HG03354 (cell line): ENCODE data around the gene CCT3.
A peak's percentile ranks its signal among the peaks of the same experiment; 100 is the strongest.
"Not testable (repeated sequence)": the region's sequence is repeated elsewhere in the genome, so short reads cannot be mapped to it uniquely, and the experiment has no call there.

ENCODE experiments used
- ATAC-seq: cut with Tn5 transposase; IDR thresholded peaks from one replicate; pipeline ENCODE4 v1.9.1; 2021; ENCODE audit warnings: mild to moderate bottlenecking; ENCODE audit not compliant: unreplicated experiment, poor library complexity, severe bottlenecking

The CCT3 gene

GRCh38 chr1:156369685-156370286 is 31.7 kb upstream of the CCT3 start:
- ATAC-seq, result not testable (repeated sequence)

DNA sequence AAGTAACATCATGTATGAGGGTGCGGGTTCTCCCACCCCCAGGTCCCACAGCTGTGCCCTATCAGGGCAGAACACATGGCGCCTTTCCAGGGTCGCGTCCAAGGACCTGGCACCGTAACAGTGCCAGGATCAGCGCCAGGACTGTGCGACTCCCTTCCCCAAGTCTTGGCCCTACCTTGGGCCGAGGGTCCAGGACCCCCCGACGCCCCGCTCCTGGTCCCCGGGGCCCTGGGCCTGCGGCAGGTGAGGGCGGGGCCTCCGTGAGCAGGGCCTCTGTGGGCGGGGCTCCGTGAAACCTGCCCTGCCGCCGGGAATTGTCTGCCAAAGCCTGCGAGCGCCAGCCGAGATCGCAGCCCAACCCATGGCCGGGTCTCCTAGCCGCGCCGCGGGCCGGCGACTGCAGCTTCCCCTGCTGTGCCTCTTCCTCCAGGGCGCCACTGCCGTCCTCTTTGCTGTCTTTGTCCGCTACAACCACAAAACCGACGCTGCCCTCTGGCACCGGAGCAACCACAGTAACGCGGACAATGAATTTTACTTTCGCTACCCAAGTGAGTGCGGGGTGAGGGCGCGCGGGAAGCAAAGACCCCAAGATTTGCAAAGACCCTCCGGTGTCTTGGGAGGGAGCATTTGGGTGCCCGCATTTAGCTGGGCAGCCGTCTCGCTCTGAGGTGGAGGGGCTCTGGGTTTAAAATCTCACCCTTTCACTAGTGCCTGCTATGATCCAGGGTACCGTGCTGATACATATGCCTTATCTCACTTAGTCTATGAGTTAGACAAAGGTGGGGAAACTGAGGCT is 31.0 kb upstream of the CCT3 start, which contains the start of gene RHBG:
RHBG (plus strand) TSS at position 323 of the 796 bp plus-strand sequence; CDS start at position 362, 39 bp downstream.
- no peak for ATAC-seq

DNA sequence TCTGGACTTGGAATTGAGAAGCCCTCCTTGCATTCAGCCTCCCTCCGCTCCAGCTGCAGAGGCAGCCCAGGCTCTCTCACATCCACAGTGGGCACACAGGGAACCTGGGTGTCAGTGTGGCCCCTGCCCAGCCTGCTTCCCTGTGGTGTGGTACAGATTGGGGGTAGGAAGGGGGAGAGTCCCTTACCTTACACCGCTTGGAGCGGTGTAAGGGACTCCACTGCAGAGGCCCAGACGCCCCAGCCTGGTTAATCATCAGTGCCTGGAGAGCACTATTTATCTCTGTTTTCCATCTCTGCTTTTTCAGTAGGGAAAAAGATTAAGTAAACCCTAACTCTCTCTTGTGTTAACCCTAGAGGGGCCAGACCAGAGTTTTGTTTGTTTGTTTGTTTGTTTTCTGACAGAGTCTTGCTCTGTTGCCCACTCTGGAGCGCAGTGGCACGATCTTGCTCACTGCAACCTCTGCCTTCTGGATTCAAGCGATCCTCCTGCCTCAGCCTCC is 30.1 kb upstream of the CCT3 start:
- no peak for ATAC-seq

- no peak for ATAC-seq
These were observed 29.5 kb upstream of the CCT3 start for GRCh38 chr1:156367383-156368156.

DNA sequence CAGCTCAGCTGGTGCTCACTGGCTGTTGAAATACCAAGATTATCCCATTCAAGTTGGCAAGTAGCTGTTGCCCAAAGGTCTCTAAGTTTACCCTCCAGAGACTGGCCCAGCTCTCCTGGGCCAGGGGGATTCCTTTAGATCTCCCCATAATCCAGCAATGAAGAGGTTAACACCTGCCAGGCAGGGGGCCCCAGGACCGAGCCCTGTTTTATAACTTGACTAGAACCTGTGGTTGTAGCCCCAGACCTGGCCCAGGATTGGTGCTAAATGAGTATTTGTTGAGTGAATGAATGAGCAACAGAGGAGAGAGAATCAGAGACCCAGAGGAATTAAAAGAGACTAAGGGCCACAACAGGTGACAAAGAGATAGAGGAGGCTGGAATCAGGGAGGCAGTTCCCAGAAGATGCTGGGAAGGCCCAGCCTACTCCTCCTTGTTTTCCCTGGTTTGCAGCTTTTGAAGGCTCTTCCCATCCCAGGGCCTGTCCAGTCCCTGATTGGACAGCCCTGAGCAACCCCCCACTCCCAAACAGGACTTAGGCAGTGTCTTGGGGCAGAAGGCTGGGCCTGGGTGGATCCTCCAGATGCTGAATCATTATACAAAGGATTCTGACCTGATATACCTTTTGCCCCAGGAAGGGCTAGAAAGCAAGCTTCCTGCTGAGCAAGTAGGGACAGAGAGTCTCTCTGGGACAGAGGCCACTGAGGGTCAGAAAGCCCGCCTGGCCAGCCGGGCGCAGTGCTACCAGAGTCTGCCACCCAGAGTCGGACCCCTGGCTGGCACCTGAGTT is 28.5 kb upstream of the CCT3 start:
- no peak for ATAC-seq

GRCh38 chr1:156365754-156366153 is 27.7 kb upstream of the CCT3 start:
- no peak for ATAC-seq

GRCh38 chr1:156360534-156360933 is 22.4 kb upstream of the CCT3 start:
- ATAC-seq, result no peak

DNA sequence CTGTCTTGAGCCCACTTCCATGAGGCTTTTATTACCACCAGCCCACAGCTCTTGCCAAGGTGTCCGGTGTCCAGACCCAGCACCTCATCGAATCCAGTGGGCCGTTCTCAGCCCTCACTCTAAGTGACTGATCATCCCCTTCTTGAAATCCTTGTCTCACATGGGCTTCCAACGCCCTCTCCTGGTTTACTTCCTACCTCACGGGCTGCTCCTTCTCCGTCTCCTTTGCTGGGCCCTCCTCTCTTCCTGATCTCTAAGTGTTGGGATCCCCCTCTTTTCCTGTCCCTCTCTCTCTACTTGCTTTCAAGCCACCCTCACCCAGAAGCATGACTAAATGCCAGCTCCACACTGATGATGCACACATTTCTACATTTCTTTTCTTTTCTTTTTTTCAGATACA is 21.9 kb upstream of the CCT3 start:
- ATAC-seq, result no peak

GRCh38 chr1:156359249-156359648 is 21.2 kb upstream of the CCT3 start:
- ATAC-seq, result no peak

DNA sequence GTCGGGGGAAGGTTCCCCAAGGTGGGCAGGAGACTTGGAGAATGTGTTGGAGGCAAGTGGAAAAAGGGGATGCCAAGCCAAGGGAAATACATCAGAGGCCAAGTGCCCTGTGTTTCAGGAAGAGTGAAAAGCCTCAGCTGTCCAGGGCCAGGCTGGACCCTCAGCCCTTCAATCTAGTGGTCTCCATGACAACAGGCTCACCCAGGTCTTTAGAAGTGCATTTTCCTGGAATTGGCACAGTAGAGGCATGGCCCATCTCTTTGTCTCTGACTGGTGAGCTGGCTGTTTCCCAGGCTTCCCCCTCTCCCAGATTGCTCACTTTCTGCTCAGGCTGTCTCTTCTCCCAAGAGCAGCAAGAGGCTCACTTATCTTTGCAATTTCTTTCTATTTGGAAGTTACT is 20.5 kb upstream of the CCT3 start:
- ATAC-seq, result no peak

DNA sequence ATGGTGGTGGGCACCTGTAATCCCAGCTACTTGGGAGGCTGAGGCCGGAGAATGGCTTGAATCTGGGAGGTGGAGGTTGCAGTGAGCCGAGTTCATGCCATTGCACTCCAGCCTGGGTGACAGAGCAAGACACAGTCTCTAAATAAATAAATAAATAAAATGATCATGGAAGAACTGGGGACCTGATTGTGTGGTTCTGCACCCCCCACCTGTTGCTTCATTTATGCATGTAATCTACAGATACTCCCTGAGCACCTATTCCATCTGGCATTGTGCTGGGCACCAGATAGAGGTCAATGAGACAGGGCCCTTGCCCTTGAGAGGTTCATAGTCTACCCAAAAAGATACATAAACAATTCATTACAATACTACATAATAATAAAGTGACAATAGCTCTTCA is 19.9 kb upstream of the CCT3 start:
- ATAC-seq, result no peak

DNA sequence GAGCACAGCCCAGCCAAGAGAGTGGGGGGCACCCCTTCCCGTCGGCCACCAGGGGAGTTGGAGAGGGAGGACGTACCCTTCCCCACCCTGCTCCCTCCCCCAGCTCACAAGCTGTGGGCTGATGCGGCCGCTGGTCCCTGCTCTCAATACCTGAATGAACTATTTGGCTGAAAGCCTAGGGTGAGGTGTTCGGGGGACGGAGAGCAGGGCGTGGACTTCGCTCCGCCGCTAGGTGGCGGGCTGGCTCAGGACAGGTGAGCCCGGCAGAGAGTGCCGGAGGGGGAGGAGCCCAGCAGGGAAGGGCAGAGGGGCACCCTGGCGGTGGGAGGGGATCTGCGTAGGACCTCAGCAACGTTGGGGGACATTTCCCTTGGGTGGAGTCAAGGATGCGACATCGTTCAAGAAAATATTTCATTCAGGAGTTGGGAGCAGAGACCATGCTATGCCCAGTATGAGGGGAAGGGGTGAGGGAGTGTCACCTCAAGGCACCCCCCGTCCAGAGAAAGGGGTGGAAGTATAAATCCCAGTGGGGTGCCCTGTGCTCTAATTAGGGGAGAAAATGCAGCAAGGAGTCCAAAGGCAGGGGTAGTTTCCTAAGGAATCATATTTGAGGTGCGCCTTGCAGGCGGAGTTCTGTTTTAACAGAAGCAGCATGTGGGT is 18.9 kb upstream of the CCT3 start:
- peak; percentile 52 for ATAC-seq

DNA sequence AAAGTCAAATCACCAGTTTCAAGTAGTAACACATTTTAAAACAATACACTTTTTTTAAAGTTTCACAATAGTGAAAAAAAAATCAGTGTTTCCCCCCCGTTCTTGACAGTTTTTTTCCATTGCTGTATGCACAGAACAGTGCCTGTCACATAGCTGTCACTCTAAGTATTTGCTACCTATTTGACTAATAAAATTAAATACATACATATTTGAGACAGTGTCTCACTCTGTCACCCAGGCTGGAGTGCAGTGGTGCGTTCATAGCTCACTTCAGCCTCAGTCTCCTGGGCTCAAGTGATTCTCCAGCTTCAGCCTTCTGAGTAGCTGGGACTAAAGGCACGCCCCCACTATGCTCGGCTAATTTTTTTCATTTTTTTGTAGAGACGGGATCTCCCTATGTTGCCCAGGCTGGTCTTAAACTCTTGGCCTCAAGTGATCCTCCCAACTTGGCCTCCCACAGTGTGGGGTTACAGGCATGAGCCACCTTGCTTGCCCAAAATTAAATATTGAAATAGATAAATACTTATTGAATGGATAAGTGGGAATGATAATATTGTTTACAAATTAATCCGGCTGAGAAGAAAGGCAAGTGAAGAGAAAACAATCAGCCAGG is 18.3 kb upstream of the CCT3 start:
- no peak for ATAC-seq

DNA sequence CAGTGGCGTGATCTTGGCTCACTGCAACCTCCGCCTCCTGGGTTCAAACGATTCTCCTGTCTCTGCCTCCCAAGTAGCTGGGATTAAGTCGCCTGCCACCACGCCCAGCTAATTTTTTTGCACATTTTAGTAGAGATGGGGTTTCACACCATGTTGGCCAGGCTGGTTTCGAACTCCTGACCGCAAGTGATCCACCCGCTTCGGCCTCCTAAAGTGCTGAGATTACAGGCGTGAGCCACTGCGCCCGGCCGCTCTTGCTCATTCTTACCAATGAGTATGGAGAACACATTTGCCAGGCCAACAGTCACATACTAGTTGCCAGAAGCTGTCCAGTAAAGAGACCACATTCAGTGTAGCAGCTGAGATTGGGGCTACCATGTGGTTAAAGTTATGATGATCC is 14.4 kb upstream of the CCT3 start:
- ATAC-seq, result not testable (repeated sequence)

GRCh38 chr1:156347331-156347730 is 9.2 kb upstream of the CCT3 start:
- no peak for ATAC-seq

- no peak for ATAC-seq
These were observed 8.5 kb upstream of the CCT3 start for GRCh38 chr1:156346636-156347035.

GRCh38 chr1:156346035-156346434 is 7.9 kb upstream of the CCT3 start:
- ATAC-seq, result not testable (repeated sequence)

DNA sequence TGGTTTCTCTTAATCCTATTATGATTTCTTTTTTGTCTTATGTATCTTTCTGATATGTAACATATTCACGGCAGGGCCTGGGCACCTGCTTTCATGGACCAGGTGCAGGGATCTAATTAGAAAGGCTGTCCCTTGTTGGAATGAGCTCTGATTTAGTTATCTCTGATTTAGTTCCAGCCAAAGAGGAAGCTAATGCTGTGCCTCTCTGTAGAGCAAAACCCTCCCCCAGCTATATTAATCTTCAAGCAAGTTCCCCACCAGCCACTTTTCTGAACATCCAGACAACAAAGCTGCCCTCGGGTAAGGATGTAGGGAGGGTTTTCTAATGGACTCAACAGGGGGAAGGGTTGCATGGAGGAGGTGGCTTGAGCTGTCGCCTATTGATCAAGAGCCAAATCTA is 6.3 kb upstream of the CCT3 start:
- no peak for ATAC-seq
